ENCODE data around the gene ARHGAP15.

Gene ARHGAP15

DNA sequence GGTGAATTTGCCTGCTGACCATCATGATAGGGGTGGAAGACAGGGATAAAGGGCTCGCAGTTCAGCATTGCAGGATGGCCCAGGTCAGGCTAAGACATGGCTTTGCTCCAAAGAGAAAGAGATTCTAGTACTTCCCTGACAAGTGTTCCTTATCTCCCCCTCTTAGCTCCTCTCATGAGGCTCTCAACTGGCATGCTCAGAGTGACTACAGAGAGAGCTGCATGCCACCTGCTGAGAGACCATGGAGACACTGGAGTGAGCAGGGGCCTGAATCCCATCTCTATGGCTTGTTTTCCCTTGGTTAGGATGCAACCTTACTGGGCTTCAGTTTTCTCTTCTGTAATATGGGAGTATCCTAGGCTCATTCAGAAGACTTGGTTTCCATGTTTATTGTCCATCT, 94.3 kb downstream of the ARHGAP15 start:
- ChIA-PET CTCF (no interaction called here), POLR2A (ENCODE audit: low non-redundant PET) (no interaction called here)
- TF ChIP-seq, protein P1, sequence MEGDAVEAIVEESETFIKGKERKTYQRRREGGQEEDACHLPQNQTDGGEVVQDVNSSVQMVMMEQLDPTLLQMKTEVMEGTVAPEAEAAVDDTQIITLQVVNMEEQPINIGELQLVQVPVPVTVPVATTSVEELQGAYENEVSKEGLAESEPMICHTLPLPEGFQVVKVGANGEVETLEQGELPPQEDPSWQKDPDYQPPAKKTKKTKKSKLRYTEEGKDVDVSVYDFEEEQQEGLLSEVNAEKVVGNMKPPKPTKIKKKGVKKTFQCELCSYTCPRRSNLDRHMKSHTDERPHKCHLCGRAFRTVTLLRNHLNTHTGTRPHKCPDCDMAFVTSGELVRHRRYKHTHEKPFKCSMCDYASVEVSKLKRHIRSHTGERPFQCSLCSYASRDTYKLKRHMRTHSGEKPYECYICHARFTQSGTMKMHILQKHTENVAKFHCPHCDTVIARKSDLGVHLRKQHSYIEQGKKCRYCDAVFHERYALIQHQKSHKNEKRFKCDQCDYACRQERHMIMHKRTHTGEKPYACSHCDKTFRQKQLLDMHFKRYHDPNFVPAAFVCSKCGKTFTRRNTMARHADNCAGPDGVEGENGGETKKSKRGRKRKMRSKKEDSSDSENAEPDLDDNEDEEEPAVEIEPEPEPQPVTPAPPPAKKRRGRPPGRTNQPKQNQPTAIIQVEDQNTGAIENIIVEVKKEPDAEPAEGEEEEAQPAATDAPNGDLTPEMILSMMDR (conservative IDR thresholded peaks at IDR 0.05; ENCODE audit: low read depth) = no peak
- H3K27ac ChIP-seq = no peak overlapping the region
- no peak for DNase-seq (ENCODE audit: low spot score)

DNA sequence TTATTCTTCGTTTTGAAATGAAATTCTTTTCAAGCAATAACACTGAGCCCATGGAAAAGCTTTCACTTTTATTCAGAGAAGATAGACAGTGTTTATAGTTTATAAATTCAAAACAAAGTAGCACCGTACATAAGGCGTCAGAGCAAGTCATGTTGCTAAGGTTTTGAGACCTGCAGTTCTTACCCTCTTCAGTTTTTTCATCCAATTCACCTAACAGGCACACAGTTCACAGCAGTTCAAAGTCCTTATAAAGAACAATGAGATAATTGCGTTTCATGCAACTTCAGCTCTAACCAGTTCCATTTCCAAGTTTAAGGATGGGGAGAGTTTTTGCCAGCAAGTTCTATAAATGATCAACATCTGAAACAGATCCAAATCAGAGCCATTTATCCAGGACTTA, 96.7 kb downstream of the ARHGAP15 start:
- TF ChIP-seq, protein P1 (conservative IDR thresholded peaks at IDR 0.05; ENCODE audit: low read depth) = no peak
- CTCF ChIA-PET = interaction anchor here (0.6 kb wide), 2 partner anchors 13 to 355 kb away, joined by 3 read pairs; no protein-coding TSS in a partner anchor
- no peak overlapping the region for H3K27ac ChIP-seq
- POLR2A ChIA-PET (ENCODE audit: low non-redundant PET) = no interaction called here
- DNase-seq (ENCODE audit: low spot score) = no peak

DNA sequence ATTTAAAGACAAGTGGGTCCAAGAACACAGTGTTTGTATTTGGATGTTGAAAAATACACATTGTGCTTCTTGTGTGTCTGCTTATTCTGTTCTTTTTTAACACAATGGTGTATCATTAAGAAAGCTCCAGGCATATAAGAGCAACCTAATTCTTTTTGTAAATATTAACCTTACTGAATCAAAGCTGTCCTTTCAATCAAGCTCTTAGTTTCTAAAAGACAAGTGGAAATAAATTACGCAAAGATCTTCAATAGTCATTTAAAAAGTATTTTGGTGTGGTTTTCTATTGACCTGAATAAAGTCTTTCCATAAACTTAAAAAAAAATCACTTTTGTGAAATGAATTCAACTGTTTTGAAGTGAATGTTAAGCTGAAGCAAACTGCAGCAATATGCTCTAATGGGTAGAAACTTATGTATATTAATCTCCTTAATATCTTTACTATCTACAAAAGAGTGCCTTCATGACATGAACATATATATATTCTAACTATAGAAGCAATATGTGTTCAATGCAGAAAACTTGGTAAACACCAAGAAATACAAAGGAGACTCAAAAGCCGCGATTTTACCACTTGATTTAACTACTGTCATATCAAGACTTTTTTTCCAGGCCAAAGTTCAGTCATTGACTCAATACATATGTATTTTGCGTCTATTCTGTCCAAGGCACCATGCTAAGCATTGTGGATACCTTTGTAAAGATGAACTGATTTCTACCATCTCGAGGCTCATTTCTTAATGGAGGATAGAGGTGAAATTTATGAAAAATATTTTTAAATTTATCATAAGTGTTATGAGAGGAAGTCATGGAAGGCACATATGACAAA, 97.7 kb downstream of the ARHGAP15 start:
- ChIA-PET POLR2A (ENCODE audit: low non-redundant PET) (no interaction called here), CTCF (no interaction called here)
- DNase-seq (ENCODE audit: low spot score) = no peak

DNA sequence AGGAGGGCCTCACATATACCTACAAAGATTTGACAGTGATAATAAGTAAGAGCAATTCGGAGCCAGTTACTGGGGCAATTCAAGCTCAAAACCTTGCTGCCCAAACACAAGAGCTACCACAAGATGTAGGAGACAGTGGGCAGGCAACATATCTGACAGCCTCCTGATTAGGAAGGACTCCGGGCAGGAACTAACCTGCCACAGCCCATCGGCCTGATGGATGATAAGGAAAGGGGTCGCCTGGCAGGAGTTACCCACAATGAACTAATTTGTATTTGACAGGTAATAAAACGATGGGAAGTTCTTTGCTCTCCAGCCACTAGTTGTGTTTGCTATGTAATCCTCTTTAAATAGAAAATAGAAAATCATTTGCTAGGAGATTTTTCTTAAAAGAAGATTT, 100.2 kb downstream of the ARHGAP15 start:
- ChIA-PET POLR2A (ENCODE audit: low non-redundant PET) (no interaction called here), CTCF (no interaction called here)
- DNase-seq (ENCODE audit: low spot score) = no peak
- TF ChIP-seq, protein P1 (conservative IDR thresholded peaks at IDR 0.05; ENCODE audit: low read depth) = no peak
- no peak overlapping the region for H3K27ac ChIP-seq

More for the DNA sequence above, 97.7 kb downstream of the ARHGAP15 start:
- TF ChIP-seq, protein P1 (conservative IDR thresholded peaks at IDR 0.05; ENCODE audit: low read depth) = no peak
- H3K27ac ChIP-seq = no peak overlapping the region

DNA sequence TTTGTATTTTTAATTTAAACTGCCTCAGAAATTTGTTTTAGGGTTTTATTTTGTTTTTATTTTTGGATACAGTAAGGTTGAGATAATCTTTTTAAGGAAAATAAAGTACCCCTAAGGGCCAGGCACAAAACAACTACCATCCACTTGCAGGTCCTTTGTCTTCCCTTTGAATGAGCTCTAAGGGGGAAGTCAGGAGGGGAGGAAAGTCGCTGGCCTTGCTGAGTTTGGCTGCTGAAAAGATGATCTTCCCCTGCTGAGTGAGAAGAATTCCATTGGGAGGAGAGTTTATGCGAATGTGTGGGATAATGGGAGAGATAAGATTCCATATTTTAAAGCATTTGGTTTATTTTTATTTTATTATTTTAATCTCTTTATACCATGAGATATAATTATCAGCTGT, 100.7 kb downstream of the ARHGAP15 start:
- ChIA-PET CTCF (no interaction called here), POLR2A (ENCODE audit: low non-redundant PET) (no interaction called here)
- DNase-seq (ENCODE audit: low spot score) = no peak
- TF ChIP-seq, protein P1 (conservative IDR thresholded peaks at IDR 0.05; ENCODE audit: low read depth) = no peak
- no peak overlapping the region for H3K27ac ChIP-seq

DNA sequence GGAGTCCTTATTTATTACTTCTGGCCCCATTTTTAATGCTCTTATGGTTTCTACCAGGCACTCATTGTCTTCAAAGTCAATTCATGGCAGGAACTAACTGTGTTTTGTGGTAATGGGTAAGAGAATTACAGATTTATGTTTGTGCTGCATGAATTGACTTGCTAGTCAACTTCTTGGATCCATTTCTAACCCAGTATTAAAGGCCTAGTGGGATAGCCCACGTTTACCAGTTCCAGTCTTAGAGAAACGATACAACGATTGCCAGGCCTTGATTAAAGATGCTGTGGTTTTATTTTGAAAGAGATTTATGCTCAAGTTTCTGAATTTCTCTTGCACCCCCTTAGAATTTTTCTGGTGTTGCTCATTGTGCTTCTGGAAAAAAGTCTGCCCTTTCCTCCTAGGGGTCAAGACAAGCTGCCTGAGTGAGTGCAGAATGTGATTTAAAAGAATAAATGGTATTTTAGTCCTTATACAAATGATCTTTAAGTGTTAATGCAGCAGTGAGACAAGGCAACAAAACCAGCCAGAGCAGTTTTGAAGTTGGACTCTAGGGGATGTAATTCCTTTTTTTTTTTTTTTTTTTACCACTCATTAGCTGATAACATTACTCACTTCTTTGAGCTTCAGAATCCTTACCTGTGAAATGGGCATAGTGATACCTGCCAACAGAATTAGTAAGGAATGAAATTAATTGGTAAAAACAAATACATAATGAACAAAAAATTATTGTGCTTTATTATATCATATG, 101.5 kb downstream of the ARHGAP15 start:
- ChIA-PET POLR2A (ENCODE audit: low non-redundant PET) (no interaction called here), CTCF (no interaction called here)
- H3K27ac ChIP-seq = no peak overlapping the region
- DNase-seq (ENCODE audit: low spot score) = no peak
- TF ChIP-seq, protein P1 (conservative IDR thresholded peaks at IDR 0.05; ENCODE audit: low read depth) = no peak

All from RWPE1 (cell line).